ENCODE data around the gene ZNF607. TPM values are rescaled to one million over a fixed set of nuclear protein-coding genes. Genes with fewer than 3 reads are reported as not detected.
A peak's percentile ranks its signal among the peaks of the same experiment; 100 is the strongest.
"Not testable (repeated sequence)": the region's sequence is repeated elsewhere in the genome, so short reads cannot be mapped to it uniquely, and the experiment has no call there.

The ZNF607 gene
- total and polyA plus RNA-seq, 4 donors = 1.4 to 13.7 (median 3.4) TPM

DNA sequence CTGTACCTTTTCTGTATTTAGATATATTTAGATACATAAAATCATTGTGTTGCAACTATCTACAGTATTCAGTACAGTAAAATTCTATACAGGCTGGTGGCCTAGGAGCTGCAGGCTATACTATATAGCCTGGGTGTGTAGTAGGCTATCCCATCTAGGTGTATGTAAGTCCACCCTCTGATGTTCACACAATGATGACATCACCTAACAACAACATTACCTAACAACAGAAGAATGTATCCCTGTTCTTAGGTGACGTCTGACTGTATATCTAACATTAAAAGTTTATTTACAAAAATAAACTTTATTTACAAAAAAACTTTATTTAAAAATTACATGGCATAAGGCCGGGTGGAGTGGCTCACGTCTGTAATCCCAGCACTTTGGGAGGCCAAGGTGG, 36.0 kb downstream of the ZNF607 start:
- Histone ChIP-seq H3K4me1 (ENCODE audit: control insufficient read depth in 5 of 5, insufficient read depth in 5 of 5, low read length in 5 of 5) (no peaks in the 10 kb centered on the region), H3K4me3 (no peak overlapping the region), H3K27me3 (ENCODE audit: control insufficient read depth in 3 of 3, insufficient read depth in 3 of 3, low read length in 2 of 3) (no peaks in the 10 kb centered on the region), H3K9me3 (ENCODE audit: control insufficient read depth in 4 of 4, insufficient read depth in 3 of 4, low read length in 3 of 4) (peaks cover 3 to 13% (median 7%) of the 10 kb centered on the region in 4 donors), H3K36me3 (ENCODE audit: control insufficient read depth in 4 of 4, insufficient read depth in 4 of 4, low read length in 4 of 4) (peaks cover 2 to 20% (median 12%) of the 10 kb centered on the region in 4 donors), H3K9ac (ENCODE audit: insufficient read depth in 1 of 2, low read length in 2 of 2) (no peak overlapping the region), H3K27ac (ENCODE audit: low read depth in 1 of 2, low read length in 1 of 2) (no peak overlapping the region)
- DNase-seq (no peak), ATAC-seq (ENCODE audit: insufficient read depth, low FRiP score) (no peak)
- TF ChIP-seq, protein P1, sequence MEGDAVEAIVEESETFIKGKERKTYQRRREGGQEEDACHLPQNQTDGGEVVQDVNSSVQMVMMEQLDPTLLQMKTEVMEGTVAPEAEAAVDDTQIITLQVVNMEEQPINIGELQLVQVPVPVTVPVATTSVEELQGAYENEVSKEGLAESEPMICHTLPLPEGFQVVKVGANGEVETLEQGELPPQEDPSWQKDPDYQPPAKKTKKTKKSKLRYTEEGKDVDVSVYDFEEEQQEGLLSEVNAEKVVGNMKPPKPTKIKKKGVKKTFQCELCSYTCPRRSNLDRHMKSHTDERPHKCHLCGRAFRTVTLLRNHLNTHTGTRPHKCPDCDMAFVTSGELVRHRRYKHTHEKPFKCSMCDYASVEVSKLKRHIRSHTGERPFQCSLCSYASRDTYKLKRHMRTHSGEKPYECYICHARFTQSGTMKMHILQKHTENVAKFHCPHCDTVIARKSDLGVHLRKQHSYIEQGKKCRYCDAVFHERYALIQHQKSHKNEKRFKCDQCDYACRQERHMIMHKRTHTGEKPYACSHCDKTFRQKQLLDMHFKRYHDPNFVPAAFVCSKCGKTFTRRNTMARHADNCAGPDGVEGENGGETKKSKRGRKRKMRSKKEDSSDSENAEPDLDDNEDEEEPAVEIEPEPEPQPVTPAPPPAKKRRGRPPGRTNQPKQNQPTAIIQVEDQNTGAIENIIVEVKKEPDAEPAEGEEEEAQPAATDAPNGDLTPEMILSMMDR (IDR thresholded peaks at IDR 0.05; ENCODE audit: control extremely low read depth, extremely low read depth) = no peak
- 92 to 93% methylated on average over 3 of the region's 3 CpGs for WGBS, 2 donors

DNA sequence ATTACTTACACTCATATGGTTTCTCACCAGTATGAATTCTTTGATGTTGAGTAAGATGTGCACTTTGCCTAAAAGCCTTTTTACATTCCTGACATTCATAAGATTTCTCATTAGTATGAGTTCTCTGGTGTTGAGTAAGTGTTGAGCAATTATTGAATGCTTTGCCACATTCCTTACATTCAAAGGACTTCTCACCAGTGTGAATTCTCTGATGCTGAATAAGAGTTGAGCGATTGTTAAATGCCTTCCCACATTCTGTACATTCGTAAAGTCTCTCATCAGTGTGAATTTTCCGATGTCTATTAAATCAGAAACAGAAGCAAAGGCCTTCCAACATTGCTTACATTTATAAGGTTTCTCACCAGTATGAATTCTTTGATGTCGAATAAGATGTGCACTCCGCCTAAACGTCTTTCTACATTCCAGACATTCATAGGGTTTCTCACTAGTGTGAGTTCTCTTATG, 50.1 kb downstream of the ZNF607 start:
- DNase-seq (no peak), ATAC-seq (ENCODE audit: insufficient read depth, low FRiP score) (no peak)
- H3K9me3 ChIP-seq (ENCODE audit: control insufficient read depth in 4 of 4, insufficient read depth in 3 of 4, low read length in 3 of 4) = peaks cover 8 to 38% (median 24%) of the 10 kb centered on the region in 4 donors
- H3K4me1 ChIP-seq (ENCODE audit: control insufficient read depth in 5 of 5, insufficient read depth in 5 of 5, low read length in 5 of 5) = no peaks in the 10 kb centered on the region
- H3K27me3 ChIP-seq (ENCODE audit: control insufficient read depth in 3 of 3, insufficient read depth in 3 of 3, low read length in 2 of 3) = no peaks in the 10 kb centered on the region
- H3K27ac ChIP-seq (ENCODE audit: low read depth in 1 of 2, low read length in 1 of 2) = no peak overlapping the region
- WGBS, 2 donors = 93 to 95% methylated on average over 6 of the region's 6 CpGs
- H3K9ac ChIP-seq (ENCODE audit: insufficient read depth in 1 of 2, low read length in 2 of 2) = no peak overlapping the region
- TF ChIP-seq, protein P1 (IDR thresholded peaks at IDR 0.05; ENCODE audit: control extremely low read depth, extremely low read depth) = no peak
- H3K4me3 ChIP-seq = no peak overlapping the region
- no peaks in the 10 kb centered on the region for H3K36me3 ChIP-seq (ENCODE audit: control insufficient read depth in 4 of 4, insufficient read depth in 4 of 4, low read length in 4 of 4)

DNA sequence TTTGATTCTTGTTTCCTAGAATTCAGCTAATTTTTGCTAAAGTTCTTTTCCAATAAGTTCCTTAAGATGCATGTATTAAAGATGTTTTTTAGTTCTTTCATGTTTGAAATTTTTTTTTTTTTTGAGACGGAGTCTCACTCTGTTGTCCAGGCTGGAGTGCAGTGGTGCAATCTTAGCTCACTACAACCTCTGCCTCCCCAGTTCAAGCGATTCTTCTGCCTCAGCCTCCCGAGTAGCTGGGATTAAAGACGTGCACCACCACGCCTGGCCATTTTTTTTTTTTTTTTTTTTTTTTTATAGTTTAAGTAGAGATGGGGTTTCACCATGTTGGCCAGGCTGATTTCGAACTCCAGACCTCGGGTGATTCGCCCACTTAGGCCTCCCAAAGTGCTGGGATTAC, 62.4 kb downstream of the ZNF607 start:
- H3K9ac ChIP-seq (ENCODE audit: insufficient read depth in 1 of 2, low read length in 2 of 2); H3K9me3 ChIP-seq (ENCODE audit: control insufficient read depth in 4 of 4, insufficient read depth in 3 of 4, low read length in 3 of 4); H3K27me3 ChIP-seq (ENCODE audit: control insufficient read depth in 3 of 3, insufficient read depth in 3 of 3, low read length in 2 of 3); ATAC-seq (ENCODE audit: insufficient read depth, low FRiP score); H3K36me3 ChIP-seq (ENCODE audit: control insufficient read depth in 4 of 4, insufficient read depth in 4 of 4, low read length in 4 of 4); DNase-seq; H3K4me3 ChIP-seq; H3K27ac ChIP-seq (ENCODE audit: low read depth in 1 of 2, low read length in 1 of 2): not testable (repeated sequence)
- WGBS, 2 donors = 93 to 98% methylated on average over 8 of the region's 8 CpGs
- peaks cover 0 to 20% (median 3%) of the 10 kb centered on the region in 5 donors for H3K4me1 ChIP-seq (ENCODE audit: control insufficient read depth in 5 of 5, insufficient read depth in 5 of 5, low read length in 5 of 5)

DNA sequence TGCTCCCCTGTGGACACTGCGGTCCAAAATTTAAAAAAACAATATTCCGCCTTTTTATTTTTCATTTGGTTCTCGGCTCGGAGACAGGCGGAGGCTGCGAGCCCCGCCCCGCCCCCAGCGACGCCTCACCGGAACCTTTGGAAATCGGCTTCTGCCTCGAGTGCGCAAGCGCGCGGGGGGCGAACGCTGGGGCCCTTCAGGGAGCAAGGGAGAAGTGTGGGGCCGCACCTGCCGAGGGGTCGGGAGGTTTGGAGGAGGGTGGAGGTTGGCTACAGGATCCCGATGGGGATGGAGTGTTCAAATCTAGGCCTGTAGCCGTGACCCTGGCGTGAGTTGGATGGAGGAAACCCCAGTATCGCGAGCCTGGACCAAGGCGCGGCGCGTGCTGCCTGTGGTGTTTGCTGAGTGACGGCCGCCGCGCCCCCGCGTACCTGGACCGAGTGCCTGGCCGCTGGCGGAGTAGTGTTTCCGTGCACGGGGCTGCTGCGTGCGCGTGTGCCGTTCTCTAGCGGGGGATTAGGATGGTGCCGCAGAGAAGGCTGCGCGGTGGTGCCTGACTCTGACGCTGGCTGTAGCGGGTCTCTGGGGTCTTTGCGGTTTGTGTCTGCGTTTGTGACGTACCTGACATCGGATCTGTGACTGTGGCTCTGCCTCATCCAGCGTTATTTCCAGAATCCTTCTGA, 63.7 kb downstream of the ZNF607 start:
- TF ChIP-seq, protein P1 (IDR thresholded peaks at IDR 0.05; ENCODE audit: control extremely low read depth, extremely low read depth) = no peak
- Histone ChIP-seq H3K27me3 (ENCODE audit: control insufficient read depth in 3 of 3, insufficient read depth in 3 of 3, low read length in 2 of 3) (no peaks in the 10 kb centered on the region), H3K36me3 (ENCODE audit: control insufficient read depth in 4 of 4, insufficient read depth in 4 of 4, low read length in 4 of 4) (no peaks in the 10 kb centered on the region), H3K9me3 (ENCODE audit: control insufficient read depth in 4 of 4, insufficient read depth in 3 of 4, low read length in 3 of 4) (peaks cover 0 to 2% (median 0%) of the 10 kb centered on the region in 4 donors), H3K9ac (ENCODE audit: insufficient read depth in 1 of 2, low read length in 2 of 2) (peak overlapping the region; percentile 69 to 89), H3K4me3 (peak overlapping the region; percentile 60), H3K27ac (ENCODE audit: low read depth in 1 of 2, low read length in 1 of 2) (peak overlapping the region; percentile 89 to 93), H3K4me1 (ENCODE audit: control insufficient read depth in 5 of 5, insufficient read depth in 5 of 5, low read length in 5 of 5) (peaks cover 0 to 20% (median 3%) of the 10 kb centered on the region in 5 donors)
- 0 to 1% methylated on average over 55 to 57 of the region's 57 CpGs for WGBS, 2 donors
- DNase-seq = peak; percentile 91 to 92 (median 91)
- ATAC-seq (ENCODE audit: insufficient read depth, low FRiP score) = peak; percentile 73

Data from lung (tissue), 12 donors.